HG02588 (cell line): Measurements from ENCODE around the gene C3orf49.

ENCODE experiments used
- ATAC-seq: cut with Tn5 transposase; IDR thresholded peaks from one replicate; pipeline ENCODE4 v1.9.1; 2021; ENCODE audit warnings: mild to moderate bottlenecking, moderate library complexity; ENCODE audit not compliant: unreplicated experiment

The C3orf49 gene

GRCh38 chr3:63878394-63879060 lies 59.4 kb downstream of the C3orf49 start:
- no peak for ATAC-seq

DNA sequence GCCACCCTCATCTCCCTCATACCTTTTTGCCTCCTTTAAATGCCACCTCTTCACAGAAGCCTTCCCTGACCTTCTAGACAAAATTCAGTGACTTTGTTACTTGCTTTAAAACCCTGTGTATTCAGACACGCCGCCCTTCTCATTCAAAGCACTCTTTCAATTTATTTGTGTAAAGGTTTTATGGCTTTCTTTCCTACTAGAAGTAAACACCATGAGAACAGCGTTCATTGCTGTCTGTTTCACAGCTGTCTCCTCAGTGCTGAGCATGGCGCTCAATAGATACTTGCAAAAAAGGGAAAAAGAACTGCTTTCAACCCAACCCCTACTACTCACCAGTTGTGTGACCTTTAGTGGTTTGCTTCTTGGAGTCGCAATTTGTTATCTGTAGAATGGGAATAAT lies 61.6 kb downstream of the C3orf49 start:
- no peak for ATAC-seq

GRCh38 chr3:63886858-63887257 lies 67.8 kb downstream of the C3orf49 start:
- no peak for ATAC-seq

DNA sequence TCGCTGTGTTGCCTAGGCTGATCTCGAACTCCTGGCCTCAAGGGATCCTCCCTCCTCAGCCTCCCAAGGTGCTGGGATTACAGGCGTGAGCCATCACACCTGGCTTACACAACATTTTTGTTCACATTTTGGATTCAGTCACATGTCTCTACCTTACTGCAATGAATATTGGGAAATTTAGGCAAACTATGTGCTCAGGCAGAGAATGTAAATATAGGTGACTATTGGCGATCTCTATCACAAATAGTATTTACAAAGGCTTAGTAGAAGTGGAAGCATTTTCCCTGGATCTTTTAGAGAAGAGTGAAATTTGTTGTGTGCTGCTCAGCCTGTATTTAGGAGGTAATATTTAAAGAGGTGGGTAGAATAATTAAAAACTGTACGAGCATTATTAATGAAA lies 72.4 kb downstream of the C3orf49 start:
- ATAC-seq: no peak

DNA sequence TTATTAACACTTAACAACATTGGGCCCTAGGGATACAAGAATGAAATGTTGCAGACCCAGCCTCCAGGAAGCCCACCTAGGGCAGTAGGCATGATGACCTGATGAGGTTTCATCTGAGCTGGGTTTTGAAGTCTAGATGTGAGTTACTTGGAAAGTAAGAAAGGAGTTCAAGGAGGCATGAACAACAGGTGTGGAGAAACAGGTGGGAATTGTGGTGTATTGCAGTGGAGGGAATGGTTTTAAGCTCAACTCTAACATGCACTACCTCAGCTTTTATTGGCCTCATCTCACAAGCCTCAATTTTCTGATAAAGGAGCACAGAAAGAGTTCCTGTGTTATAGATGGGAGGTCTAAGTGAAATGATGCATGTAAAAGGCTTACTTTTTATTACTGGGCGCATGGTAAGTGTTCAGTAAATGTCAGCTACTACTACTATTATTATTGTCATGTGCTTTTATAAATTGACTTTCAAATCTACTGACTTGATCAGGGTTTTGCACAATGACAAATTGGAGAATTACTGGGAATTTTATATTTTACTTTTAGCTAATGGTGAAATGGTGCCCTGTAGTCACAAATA lies 73.8 kb downstream of the C3orf49 start:
- no peak for ATAC-seq

DNA sequence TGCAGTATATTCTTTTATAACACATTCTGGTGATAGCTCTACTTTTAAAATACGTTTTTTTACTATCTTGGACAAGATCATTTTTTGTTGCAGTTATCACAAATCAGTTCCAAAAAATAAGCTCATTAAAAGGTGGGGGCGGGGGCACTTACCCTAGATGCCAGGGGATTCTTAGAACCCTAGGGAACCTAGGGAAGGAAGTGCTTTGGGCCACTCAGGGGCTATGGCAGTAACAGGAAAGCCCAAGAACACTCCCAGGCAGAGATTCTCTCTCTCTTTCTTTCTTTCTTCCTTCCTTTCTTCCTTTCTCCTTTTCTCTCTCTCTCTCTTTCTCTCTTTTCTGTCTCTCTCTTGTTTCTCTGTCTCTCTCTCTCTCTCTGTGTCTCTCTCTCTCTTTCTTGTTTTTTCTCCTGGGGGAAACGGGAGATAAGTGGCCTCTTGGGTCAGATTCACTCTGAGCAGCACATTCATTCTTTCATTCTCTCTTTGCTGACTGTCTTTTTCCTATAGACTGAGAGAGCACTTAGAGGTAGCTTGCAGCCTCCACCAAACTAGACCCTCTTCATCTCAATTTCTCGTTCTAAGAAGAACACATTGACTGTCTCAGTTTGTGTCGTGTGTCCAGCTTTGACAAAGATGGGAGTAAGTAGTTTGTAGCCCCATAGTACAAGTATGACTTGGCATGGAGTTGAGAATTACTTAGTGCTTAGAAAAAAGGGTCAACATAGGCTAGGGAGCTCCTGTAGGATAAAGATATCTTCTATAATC lies 76.5 kb downstream of the C3orf49 start:
- ATAC-seq: no peak

GRCh38 chr3:63896332-63897030 lies 77.4 kb downstream of the C3orf49 start:
- ATAC-seq: peak; percentile 59
